Measurements from ENCODE around the gene SNRPF.
"Not testable (repeated sequence)": the region's sequence is repeated elsewhere in the genome, so short reads cannot be mapped to it uniquely, and the experiment has no call there.

The SNRPF gene

DNA sequence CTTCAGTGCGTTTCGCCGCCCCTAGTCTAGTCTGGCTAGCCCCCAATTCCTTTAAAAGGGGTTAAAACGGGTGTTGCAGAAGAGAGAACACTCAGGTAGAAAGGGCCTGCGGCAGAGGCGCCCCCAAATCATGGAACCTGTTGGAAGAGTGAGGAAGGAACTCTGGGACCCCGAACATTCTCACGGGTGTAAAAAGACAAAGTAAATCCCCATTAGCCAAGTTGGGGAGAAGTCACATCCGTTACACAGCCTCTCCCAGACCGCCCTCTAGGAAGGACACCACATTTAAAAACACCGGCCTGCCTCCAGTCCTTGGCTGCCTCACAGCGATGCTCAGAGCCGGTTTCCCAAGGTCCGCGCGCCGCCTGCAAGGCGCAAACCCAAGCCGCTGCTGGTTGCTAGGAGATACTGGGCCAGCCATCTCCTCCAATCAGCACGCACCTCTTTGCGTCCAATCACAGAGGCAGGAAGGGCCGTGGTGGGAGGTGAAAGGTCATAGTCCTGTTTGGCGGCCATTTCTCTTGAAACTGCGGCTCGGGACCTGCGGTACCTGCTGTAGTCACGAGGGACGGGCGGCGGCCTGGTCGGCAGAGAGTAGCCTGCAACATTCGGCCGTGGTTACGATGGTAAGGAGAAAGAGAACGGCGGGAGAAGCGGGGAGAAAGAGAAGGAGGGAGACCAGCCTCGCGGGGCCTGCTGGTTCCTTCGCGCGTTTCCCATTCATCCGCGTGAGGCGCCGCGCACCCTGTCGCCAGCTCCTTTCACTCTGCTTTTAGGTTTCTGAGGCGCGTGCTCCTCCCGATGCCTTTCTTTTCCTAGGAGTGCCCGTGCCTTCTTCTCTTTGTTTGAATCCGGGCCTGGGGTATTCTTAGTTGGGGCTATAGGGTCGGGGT, at the start of gene SNRPF:
SNRPF (plus strand) TSS at position 502 of the 893 bp plus-strand sequence; CDS start at position 624, 122 bp downstream.
- TF ChIP-seq, protein P1, sequence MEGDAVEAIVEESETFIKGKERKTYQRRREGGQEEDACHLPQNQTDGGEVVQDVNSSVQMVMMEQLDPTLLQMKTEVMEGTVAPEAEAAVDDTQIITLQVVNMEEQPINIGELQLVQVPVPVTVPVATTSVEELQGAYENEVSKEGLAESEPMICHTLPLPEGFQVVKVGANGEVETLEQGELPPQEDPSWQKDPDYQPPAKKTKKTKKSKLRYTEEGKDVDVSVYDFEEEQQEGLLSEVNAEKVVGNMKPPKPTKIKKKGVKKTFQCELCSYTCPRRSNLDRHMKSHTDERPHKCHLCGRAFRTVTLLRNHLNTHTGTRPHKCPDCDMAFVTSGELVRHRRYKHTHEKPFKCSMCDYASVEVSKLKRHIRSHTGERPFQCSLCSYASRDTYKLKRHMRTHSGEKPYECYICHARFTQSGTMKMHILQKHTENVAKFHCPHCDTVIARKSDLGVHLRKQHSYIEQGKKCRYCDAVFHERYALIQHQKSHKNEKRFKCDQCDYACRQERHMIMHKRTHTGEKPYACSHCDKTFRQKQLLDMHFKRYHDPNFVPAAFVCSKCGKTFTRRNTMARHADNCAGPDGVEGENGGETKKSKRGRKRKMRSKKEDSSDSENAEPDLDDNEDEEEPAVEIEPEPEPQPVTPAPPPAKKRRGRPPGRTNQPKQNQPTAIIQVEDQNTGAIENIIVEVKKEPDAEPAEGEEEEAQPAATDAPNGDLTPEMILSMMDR (IDR thresholded peaks at IDR 0.05), result peak; percentile 51
- H3K4me3 ChIP-seq (ENCODE audit: low read depth in 1 of 2, low read length in 1 of 2), result peak within 1 kb of the TSS; percentile 77 to 83

DNA sequence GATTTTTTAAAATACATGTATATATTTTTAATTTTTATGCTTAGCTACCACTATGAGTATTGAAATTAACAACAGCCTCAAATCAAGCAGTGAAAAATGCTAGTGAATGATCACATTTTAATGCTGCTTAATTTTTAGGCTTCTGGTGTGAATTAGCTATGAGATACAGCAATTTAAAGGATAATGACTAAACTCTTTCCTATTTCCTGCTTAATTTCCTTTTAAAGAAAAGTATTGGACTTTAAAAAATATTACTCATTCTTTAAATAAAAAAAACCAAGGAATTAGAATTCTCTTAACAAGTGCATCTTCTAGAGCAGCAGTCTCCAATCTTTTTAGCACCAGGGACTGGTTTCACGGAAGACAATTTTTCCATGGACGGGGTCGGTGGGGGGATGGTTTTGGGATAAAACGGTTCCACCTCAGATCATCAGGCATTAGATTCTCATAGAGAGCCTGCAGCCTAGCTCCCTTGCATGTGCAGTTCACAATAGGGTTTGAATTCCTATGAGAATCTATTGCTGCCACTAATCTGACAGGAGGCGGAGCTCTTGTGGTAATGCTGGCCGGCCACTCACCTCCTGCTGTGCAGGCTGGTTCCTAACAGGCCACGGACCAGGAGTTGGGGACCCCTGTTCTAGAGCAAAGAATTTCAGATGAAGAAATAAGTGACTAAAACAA, 49.6 kb upstream of the SNRPF start:
- Histone ChIP-seq H3K36me3 (no peaks in the 10 kb centered on the region), H3K27me3 (peaks cover 80% of the 10 kb centered on the region), H3K27ac (no peak overlapping the region), H3K4me1 (ENCODE audit: control insufficient read depth in 1 of 2, insufficient read depth in 1 of 2, low read depth in 1 of 2, low read length in 1 of 2) (no peaks in the 10 kb centered on the region), H3K4me3 (ENCODE audit: low read depth in 1 of 2, low read length in 1 of 2) (no peak overlapping the region), H3K9me3 (no peaks in the 10 kb centered on the region)
- TF ChIP-seq, protein P1 (IDR thresholded peaks at IDR 0.05), result no peak

More for the DNA sequence above, at the start of gene SNRPF:
- Histone ChIP-seq H3K27ac (peak within 1 kb of the TSS; percentile 76), H3K4me1 (ENCODE audit: control insufficient read depth in 1 of 2, insufficient read depth in 1 of 2, low read depth in 1 of 2, low read length in 1 of 2) (peaks cover 23 to 26% of the 10 kb centered on the region in 2 experiments), H3K27me3 (peaks cover 45% of the 10 kb centered on the region), H3K9me3 (no peaks in the 10 kb centered on the region), H3K36me3 (peaks cover 6% of the 10 kb centered on the region)

DNA sequence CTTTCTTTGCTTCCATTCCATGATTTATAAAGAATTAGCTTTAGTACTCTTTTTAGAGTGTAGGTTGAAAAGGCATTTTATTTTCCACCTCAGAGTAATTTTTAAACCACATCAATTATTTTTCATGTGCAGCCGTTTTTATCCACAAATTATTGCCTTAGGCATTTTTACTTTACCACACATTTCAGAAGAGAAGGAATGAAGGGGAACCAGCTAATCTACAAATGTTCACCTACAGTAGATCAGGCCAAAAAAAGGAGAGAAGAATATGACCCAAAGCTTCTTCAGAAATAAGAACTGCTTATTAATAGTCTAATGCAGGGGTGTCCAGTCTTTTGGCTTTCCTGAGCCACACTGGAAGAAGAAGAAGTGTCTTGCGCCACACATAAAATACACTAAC, 48.3 kb upstream of the SNRPF start:
- Histone ChIP-seq H3K36me3 (no peaks in the 10 kb centered on the region), H3K9me3 (no peaks in the 10 kb centered on the region), H3K27ac (no peak overlapping the region), H3K4me1 (ENCODE audit: control insufficient read depth in 1 of 2, insufficient read depth in 1 of 2, low read depth in 1 of 2, low read length in 1 of 2) (no peaks in the 10 kb centered on the region), H3K4me3 (ENCODE audit: low read depth in 1 of 2, low read length in 1 of 2) (no peak overlapping the region), H3K27me3 (peaks cover 80% of the 10 kb centered on the region)
- TF ChIP-seq, protein P1 (IDR thresholded peaks at IDR 0.05), result no peak

DNA sequence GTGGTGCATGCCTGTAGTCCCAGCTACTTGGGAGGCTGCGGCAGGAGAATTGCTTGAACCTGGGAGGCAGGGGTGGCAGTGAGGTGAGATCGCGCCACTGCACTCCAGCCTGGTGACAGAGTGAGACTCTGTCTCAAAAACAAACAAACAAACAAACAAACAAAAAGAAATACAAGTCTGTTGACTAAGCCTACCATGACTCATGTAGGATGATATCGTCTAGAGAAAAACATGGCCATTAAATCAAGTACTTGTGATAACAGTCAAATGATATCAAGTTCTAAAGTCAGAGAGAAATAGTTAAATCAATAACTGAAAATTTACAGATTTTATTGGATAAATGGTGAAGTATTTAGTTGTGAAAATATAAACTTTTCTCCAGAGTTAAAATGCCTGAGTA, 46.6 kb upstream of the SNRPF start:
- H3K9me3 ChIP-seq; H3K36me3 ChIP-seq; H3K27ac ChIP-seq; H3K4me3 ChIP-seq (ENCODE audit: low read depth in 1 of 2, low read length in 1 of 2); H3K4me1 ChIP-seq (ENCODE audit: control insufficient read depth in 1 of 2, insufficient read depth in 1 of 2, low read depth in 1 of 2, low read length in 1 of 2): not testable (repeated sequence)
- peaks cover 78% of the 10 kb centered on the region for H3K27me3 ChIP-seq

DNA sequence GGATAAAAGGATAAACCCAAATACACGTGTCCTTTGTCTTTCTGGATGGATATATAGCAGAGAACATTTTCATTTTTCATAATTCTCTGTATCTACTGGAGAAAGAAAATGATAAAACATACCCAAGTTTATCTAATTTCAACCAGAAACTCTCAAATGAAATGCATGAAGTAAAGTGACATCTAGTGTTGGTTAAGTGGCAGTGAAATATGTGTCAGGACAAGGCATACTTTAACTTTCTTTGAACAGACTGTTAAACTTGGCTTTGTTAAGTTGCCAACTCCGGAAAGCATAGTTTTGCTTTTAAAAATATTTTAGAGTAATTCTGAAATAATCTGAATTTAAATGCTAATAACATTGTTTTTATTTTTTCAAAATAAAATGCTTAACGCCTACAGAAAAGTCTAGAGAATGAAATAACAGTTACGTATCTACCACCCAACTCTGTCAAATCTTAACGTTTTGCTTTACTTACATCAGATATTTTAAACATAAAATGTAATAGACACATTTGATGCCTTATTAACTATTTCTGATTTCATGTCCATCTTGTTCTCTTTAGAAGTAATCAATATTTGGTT, 43.0 kb upstream of the SNRPF start:
- Histone ChIP-seq H3K36me3 (no peaks in the 10 kb centered on the region), H3K27ac (no peak overlapping the region), H3K27me3 (peaks cover 60% of the 10 kb centered on the region), H3K4me3 (ENCODE audit: low read depth in 1 of 2, low read length in 1 of 2) (no peak overlapping the region), H3K9me3 (no peaks in the 10 kb centered on the region), H3K4me1 (ENCODE audit: control insufficient read depth in 1 of 2, insufficient read depth in 1 of 2, low read depth in 1 of 2, low read length in 1 of 2) (no peaks in the 10 kb centered on the region)
- TF ChIP-seq, protein P1 (IDR thresholded peaks at IDR 0.05), result no peak

Data from neutrophil (primary cell).